Activated CD4-positive, alpha-beta memory T cell treated with anti-CD3 and anti-CD28 coated beads, Interleukin-2, amount 10 ng/mL, durations not matched to agents 7 days and 5 days (primary cell): ENCODE measurements around the gene TMA7. TPM values are rescaled to one million over a fixed set of nuclear protein-coding genes. Genes with fewer than 3 reads are reported as not detected.
A peak's percentile ranks its signal among the peaks of the same experiment; 100 is the strongest.
"Not testable (repeated sequence)": the region's sequence is repeated elsewhere in the genome, so short reads cannot be mapped to it uniquely, and the experiment has no call there.

ENCODE experiments used
- CTCF ChIA-PET: fragments of 350-600 bp; sonication (Branson Sonifier 250); formaldehyde crosslinking; loops from one replicate; lab custom pipeline; 2021; ENCODE audit warnings: antibody characterized with exemption, inconsistent platforms; lab: Charles Lee
- POLR2A ChIA-PET: fragments of 350-600 bp; sonication (Branson Sonifier 250); formaldehyde crosslinking; loops from one replicate; lab custom pipeline; 2021; ENCODE audit warnings: antibody characterized with exemption; lab: Charles Lee
- DNase-seq: peaks from one replicate; pipeline ENCODE4 v3.0.0-alpha.2; 2020
- H3K27ac Mint-ChIP-seq: one replicate; pipeline ENCODE4 v1.8.0; 2021; ENCODE audit warnings: mild to moderate bottlenecking, mixed read lengths
- H3K27me3 Mint-ChIP-seq: one replicate; pipeline ENCODE4 v1.8.0; 2021; ENCODE audit warnings: mixed read lengths
- H3K36me3 Mint-ChIP-seq: one replicate; pipeline ENCODE4 v1.8.0; 2021; ENCODE audit warnings: low read depth, mixed read lengths
- H3K4me1 Mint-ChIP-seq: one replicate; pipeline ENCODE4 v1.8.0; 2021; ENCODE audit warnings: mixed read lengths
- H3K4me3 Mint-ChIP-seq: one replicate; pipeline ENCODE4 v1.8.0; 2021; ENCODE audit warnings: mild to moderate bottlenecking, mixed read lengths
- H3K9me3 Mint-ChIP-seq: one replicate; pipeline ENCODE4 v1.8.0; 2021; ENCODE audit warnings: mixed read lengths
- total RNA-seq, 2 experiments: library from RNA; stranded (reverse); gene quantifications; one replicate each; pipeline ENCODE4 v1.2.3, GENCODE V29; 2021

Gene TMA7
- total RNA-seq, 2 experiments from 2014 or later, result 240 to 241 TPM

DNA sequence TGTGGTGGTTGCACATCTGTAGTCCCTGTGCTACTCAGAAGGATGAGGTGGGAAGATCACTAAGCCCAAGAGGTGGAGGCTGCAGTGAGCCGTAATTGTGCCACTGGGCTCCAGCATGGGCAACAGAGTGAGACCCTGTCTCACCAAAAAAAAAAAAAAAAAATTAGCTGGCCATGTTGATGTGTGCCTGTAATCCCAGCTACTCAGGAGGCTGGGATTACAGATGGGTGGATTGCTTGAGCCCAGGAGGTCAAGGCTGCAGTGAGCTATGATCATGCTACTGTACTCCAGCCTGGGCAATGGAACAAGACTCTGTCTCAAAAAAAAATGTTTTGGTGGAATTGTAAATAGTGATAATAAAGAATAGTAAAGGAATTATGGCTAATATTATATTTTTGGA, 16.4 kb downstream of the TMA7 start:
- peaks cover 62% of the 10 kb centered on the region for H3K36me3 Mint-ChIP-seq
- H3K9me3 Mint-ChIP-seq, result no peaks in the 10 kb centered on the region
- no peaks in the 10 kb centered on the region for H3K27me3 Mint-ChIP-seq
- ChIA-PET POLR2A (interaction anchor here (1.4 to 6.5 kb wide), 3 partner anchors 9 to 10 kb away, joined by 4 to 32 read pairs (median 7); partner anchors contain the start of gene ATRIP), CTCF (interaction anchor here (1.3 to 5.1 kb wide), 3 partner anchors 10 to 21 kb away, joined by 4 to 25 read pairs (median 6); partner anchors contain the start of gene ATRIP)
- peaks cover 6% of the 10 kb centered on the region for H3K4me1 Mint-ChIP-seq
- no peak overlapping the region for H3K4me3 Mint-ChIP-seq
- H3K27ac Mint-ChIP-seq, result no peak overlapping the region
- DNase-seq, result no peak

DNA sequence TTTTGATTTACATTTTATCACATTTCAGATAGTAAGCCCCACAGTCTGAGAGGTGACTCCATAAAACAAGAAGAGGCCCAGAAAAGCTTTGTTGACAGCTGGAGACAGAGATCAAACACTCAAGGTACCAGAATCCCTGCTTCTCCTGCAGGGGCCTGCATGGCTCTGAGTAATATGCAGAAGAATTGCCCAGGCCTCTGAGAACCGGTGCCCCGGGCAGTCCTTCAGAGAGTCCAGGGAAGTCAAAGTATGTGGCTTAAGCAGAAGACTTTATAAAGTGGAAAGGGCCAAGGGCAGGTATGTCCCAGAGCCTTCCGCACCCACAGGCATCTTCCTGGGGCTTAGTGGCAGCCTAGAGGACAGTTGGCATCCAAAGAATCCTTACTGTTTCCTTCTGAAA, 19.3 kb downstream of the TMA7 start:
- no peak overlapping the region for H3K4me3 Mint-ChIP-seq
- H3K27me3 Mint-ChIP-seq, result no peaks in the 10 kb centered on the region
- H3K9me3 Mint-ChIP-seq, result no peaks in the 10 kb centered on the region
- peaks cover 6% of the 10 kb centered on the region for H3K4me1 Mint-ChIP-seq
- peaks cover 43% of the 10 kb centered on the region for H3K36me3 Mint-ChIP-seq
- no peak for DNase-seq
- ChIA-PET POLR2A (interaction anchor here (1.1 to 6.5 kb wide), 4 partner anchors 12 to 50 kb away, joined by 3 to 32 read pairs (median 7); partner anchors contain the start of gene ATRIP), CTCF (interaction anchor here (1.9 to 5.1 kb wide), 2 partner anchors 24 to 98 kb away, joined by 11 to 25 read pairs; partner anchors contain the start of gene PFKFB4)
- no peak overlapping the region for H3K27ac Mint-ChIP-seq

DNA sequence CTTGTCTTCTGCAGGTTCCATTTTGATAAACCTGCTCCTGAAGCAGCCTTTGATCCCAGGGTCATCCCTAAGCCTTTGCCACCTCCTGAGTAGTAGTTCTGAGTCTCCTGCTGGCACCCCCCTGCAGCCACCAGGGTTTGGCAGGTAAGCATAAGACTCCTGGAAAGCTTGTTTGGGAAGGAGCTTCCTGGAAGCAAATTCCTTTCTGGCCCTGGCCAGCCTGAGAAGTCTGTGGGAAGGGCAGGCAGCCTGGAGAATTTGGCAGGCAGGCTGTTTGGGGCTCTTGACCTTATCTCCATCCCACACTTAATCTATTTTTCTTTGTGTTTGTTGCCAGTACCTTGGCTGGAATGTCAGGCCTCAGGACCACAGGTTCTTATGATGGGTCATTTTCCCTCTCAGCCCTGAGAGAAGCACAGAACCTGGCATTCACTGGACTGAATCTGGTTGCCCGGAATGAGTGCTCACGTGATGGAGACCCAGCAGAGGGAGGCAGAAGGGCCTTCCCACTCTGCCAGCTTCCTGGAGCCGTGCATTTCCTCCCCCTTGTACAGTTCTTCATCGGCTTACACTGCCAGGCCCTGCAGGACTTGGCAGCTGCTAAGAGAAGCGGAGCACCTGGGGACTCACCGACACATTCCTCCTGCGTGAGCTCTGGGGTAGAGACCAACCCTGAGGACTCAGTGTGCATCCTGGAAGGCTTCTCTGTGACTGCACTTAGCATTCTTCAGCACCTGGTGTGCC, 19.9 kb downstream of the TMA7 start:
- no peaks in the 10 kb centered on the region for H3K27me3 Mint-ChIP-seq
- peaks cover 6% of the 10 kb centered on the region for H3K4me1 Mint-ChIP-seq
- peaks cover 38% of the 10 kb centered on the region for H3K36me3 Mint-ChIP-seq
- ChIA-PET POLR2A (interaction anchor here (1.1 to 6.5 kb wide), 3 partner anchors 12 to 50 kb away, joined by 3 to 32 read pairs (median 11); partner anchors contain the start of gene ATRIP), CTCF (interaction anchor here (1.9 kb wide), 1 partner anchor 97 kb away, joined by 11 read pairs; the partner anchor contains the start of gene PFKFB4)
- H3K9me3 Mint-ChIP-seq, result no peaks in the 10 kb centered on the region
- DNase-seq, result no peak
- no peak overlapping the region for H3K27ac Mint-ChIP-seq
- H3K4me3 Mint-ChIP-seq, result no peak overlapping the region

DNA sequence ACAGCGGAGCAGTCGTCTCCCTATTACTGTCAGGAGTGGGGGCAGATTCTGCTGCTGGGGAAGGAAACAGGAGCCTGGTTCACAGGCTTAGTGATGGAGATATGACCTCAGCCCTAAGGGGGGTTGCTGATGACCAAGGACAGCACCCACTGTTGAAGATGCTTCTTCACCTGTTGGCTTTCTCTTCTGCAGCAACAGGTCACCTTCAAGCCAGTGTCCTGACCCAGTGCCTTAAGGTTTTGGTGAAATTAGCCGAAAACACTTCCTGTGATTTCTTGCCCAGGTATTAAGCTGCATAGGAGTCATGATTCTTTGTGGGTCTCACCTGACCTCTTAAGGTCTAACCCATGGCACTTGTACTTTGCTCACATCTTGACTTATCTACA, 20.5 kb downstream of the TMA7 start:
- Mint-ChIP-seq H3K4me1 (peaks cover 11% of the 10 kb centered on the region), H3K27me3 (no peaks in the 10 kb centered on the region), H3K4me3 (no peak overlapping the region), H3K27ac (peak overlapping the region; percentile 5), H3K36me3 (peaks cover 37% of the 10 kb centered on the region), H3K9me3 (no peaks in the 10 kb centered on the region)
- ChIA-PET POLR2A (interaction anchor here (4.4 to 6.5 kb wide), 2 partner anchors 12 to 13 kb away, joined by 11 to 32 read pairs; partner anchors contain the start of gene ATRIP), CTCF (interaction anchor here (0.9 kb wide), 1 partner anchor 24 kb away, joined by 4 read pairs; no protein-coding TSS in a partner anchor)
- DNase-seq, result no peak

DNA sequence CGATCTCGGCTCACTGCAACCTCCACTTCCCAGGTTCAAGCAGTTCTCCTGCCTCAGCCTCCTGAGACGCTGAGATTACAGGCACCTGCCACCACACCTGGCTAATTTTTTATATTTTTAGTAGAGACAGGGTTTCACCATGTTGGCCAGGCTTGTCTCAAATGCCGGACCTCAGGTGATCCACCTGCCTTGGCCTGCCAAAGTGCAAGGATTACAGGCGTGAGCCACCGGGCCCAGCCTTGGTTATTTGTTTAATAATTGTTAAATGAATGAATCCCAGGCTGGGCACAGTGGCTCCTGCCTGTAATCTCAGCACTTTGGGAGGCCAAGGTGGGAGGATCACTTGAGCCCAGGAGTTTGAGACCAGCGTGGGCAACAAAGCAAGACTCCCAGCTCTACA, 21.7 kb downstream of the TMA7 start:
- not testable (repeated sequence) for H3K27me3 Mint-ChIP-seq, H3K4me3 Mint-ChIP-seq, DNase-seq, H3K9me3 Mint-ChIP-seq, H3K27ac Mint-ChIP-seq
- Mint-ChIP-seq H3K4me1 (peaks cover 18% of the 10 kb centered on the region), H3K36me3 (peaks cover 47% of the 10 kb centered on the region)
- ChIA-PET POLR2A (interaction anchor here (3.3 to 6.5 kb wide), 4 partner anchors 11 to 22 kb away, joined by 20 to 58 read pairs (median 28); partner anchors contain the start of genes ATRIP, CCDC51 and TMA7), CTCF (interaction anchor here (2.9 kb wide), 1 partner anchor 26 kb away, joined by 10 read pairs; no protein-coding TSS in a partner anchor)

DNA sequence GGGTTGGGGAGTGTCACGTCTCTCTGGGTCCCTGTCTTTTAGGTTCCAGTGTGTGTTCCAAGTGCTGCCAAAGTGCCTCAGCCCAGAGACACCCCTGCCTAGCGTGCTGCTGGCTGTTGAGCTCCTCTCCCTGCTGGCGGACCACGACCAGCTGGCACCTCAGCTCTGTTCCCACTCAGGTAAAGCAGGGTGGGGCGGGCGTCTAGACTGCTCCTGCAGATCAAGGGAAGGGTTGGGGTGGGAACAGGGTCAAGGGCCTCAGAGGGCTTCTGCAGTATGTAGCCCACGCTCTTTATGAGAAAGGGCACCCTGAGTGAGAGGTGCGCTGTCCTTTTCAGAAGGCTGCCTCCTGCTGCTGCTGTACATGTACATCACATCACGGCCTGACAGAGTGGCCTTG, 23.6 kb downstream of the TMA7 start:
- Mint-ChIP-seq H3K27me3 (no peaks in the 10 kb centered on the region), H3K4me1 (peaks cover 37% of the 10 kb centered on the region), H3K4me3 (no peak overlapping the region), H3K9me3 (no peaks in the 10 kb centered on the region), H3K27ac (no peak overlapping the region), H3K36me3 (peaks cover 56% of the 10 kb centered on the region)
- ChIA-PET CTCF (interaction anchor here (0.7 to 2.9 kb wide), 3 partner anchors 10 to 86 kb away, joined by 3 to 10 read pairs (median 6); no protein-coding TSS in a partner anchor), POLR2A (interaction anchor here (0.7 to 5.5 kb wide), 6 partner anchors 9 to 86 kb away, joined by 3 to 58 read pairs (median 12); partner anchors contain the start of genes ATRIP, CCDC51, SHISA5 and TMA7)
- DNase-seq, result no peak

DNA sequence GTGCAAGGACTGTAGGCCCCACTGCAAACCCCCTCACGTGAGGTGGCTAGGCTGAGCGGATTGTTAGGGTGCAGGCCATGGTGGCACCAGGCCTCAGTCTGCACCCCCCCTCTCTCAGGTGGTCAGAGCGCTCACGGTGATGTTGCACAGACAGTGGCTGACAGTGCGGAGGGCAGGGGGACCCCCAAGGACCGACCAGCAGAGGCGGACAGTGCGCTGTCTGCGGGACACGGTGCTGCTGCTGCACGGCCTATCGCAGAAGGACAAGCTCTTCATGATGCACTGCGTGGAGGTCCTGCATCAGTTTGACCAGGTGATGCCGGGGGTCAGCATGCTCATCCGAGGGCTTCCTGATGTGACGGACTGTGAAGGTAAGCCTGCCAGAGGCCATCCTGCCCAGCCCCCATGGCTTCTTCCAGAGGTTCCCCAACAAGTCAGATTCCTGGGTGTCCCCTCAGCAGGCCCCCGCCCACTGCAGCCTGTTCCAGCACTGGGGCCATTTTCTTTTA, 24.7 kb downstream of the TMA7 start:
- H3K4me1 Mint-ChIP-seq, result peaks cover 48% of the 10 kb centered on the region
- ChIA-PET CTCF (interaction anchor here (1.8 to 2.9 kb wide), 2 partner anchors 29 to 94 kb away, joined by 6 to 10 read pairs; no protein-coding TSS in a partner anchor), POLR2A (interaction anchor here (1.0 to 5.5 kb wide), 5 partner anchors 8 to 92 kb away, joined by 3 to 58 read pairs (median 20); partner anchors contain the start of genes ATRIP, CCDC51, PFKFB4 and SHISA5)
- peaks cover 56% of the 10 kb centered on the region for H3K36me3 Mint-ChIP-seq
- no peaks in the 10 kb centered on the region for H3K9me3 Mint-ChIP-seq
- H3K27ac Mint-ChIP-seq, result peak overlapping the region; percentile 94
- H3K4me3 Mint-ChIP-seq, result no peak overlapping the region
- no peak for DNase-seq
- H3K27me3 Mint-ChIP-seq, result no peaks in the 10 kb centered on the region

DNA sequence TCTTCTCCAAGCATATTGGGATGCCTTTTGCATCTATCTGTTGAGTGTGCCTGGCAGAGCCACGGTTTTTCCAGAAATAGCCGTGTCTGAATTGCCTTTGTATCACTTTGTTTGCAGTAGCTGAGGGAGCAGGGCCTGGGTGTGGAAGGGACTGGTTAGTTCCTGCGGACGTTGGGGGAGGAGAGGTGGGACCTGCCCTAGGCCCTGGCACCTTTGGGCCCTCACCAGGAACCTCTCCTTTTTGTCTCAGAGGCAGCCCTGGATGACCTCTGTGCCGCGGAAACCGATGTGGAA, 25.1 kb downstream of the TMA7 start:
- H3K27me3 Mint-ChIP-seq, result no peaks in the 10 kb centered on the region
- peak overlapping the region; percentile 94 for H3K27ac Mint-ChIP-seq
- ChIA-PET CTCF (interaction anchor here (0.6 to 3.9 kb wide), 5 partner anchors 15 to 94 kb away, joined by 3 to 20 read pairs (median 7); no protein-coding TSS in a partner anchor), POLR2A (interaction anchor here (0.6 to 5.5 kb wide), 12 partner anchors 8 to 197 kb away, joined by 3 to 58 read pairs (median 14); partner anchors contain the start of genes ATRIP, CCDC51, PFKFB4 and SHISA5)
- H3K9me3 Mint-ChIP-seq, result no peaks in the 10 kb centered on the region
- peak overlapping the region; percentile 95 for H3K4me3 Mint-ChIP-seq
- H3K4me1 Mint-ChIP-seq, result peaks cover 52% of the 10 kb centered on the region
- peaks cover 58% of the 10 kb centered on the region for H3K36me3 Mint-ChIP-seq
- DNase-seq, result no peak

DNA sequence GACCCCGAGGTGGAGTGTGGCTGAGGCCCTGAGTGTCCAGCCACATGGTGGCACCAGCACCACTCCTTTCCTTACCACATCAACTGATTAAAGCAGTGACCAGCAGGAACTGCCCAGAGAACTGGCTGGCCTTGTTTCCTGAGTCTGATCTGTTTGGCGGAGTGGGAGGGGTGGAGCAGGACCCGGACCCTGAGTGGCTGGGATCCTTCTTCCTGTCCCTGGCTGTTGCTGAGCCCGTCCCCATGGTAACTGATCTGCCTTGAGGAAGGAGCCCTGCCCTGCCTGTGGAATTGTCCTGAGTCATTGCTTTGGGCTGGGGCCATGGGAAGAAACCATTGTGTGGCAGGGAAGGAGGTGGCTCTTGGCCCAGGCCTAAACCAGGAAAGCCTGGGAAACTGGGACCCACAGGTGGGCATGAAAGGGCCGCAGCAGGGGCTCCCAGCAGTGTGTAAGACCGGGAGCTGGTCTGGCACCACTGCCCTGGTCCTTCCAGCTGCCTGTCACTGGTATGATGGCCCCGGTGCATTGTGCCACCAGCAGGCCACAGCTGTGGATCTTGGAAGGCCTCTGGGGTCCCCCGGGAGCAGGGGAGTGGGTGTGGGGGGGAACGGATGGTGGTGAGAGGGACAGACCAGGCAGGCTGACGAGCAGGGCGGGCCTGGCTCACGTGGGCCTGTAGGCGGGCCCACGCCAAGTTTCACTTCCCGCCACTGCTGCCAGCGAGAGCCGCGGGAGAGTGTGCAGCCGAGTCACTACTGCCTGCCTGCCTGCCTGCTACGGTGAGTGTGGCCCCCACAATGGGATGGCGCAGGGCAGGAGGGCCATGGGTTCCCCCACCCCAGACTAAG, 25.7 kb downstream of the TMA7 start:
- Mint-ChIP-seq H3K9me3 (no peaks in the 10 kb centered on the region), H3K27ac (peak overlapping the region; percentile 94), H3K4me1 (peaks cover 56% of the 10 kb centered on the region), H3K36me3 (peaks cover 57% of the 10 kb centered on the region), H3K27me3 (no peaks in the 10 kb centered on the region), H3K4me3 (peak overlapping the region; percentile 95)
- peak; percentile 87 for DNase-seq
- ChIA-PET POLR2A (interaction anchor here (0.6 to 5.5 kb wide), 24 partner anchors 8 to 628 kb away, joined by 3 to 58 read pairs (median 9); partner anchors contain the start of genes ATRIP, CCDC51, CELSR3 and PFKFB4), CTCF (interaction anchor here (0.6 to 3.9 kb wide), 7 partner anchors 16 to 93 kb away, joined by 3 to 20 read pairs (median 6); partner anchors contain the start of genes CCDC51 and TMA7)

DNA sequence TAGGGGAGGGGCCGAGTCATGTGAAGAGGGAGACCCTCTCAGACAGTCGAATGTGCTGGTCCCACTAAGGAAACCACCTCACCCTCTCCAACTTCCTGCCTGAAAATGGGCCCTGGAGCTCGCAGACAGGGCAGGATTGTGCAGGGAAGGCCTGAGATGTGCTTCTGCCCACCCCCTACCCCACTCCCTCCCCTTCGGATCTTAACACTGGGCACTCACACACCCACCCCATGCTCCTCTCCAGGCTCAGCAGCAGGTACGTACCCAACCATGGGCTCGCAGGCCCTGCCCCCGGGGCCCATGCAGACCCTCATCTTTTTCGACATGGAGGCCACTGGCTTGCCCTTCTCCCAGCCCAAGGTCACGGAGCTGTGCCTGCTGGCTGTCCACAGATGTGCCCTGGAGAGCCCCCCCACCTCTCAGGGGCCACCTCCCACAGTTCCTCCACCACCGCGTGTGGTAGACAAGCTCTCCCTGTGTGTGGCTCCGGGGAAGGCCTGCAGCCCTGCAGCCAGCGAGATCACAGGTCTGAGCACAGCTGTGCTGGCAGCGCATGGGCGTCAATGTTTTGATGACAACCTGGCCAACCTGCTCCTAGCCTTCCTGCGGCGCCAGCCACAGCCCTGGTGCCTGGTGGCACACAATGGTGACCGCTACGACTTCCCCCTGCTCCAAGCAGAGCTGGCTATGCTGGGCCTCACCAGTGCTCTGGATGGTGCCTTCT, 26.5 kb downstream of the TMA7 start:
- Mint-ChIP-seq H3K36me3 (peaks cover 53% of the 10 kb centered on the region), H3K27me3 (no peaks in the 10 kb centered on the region)
- peak; percentile 48 for DNase-seq

DNA sequence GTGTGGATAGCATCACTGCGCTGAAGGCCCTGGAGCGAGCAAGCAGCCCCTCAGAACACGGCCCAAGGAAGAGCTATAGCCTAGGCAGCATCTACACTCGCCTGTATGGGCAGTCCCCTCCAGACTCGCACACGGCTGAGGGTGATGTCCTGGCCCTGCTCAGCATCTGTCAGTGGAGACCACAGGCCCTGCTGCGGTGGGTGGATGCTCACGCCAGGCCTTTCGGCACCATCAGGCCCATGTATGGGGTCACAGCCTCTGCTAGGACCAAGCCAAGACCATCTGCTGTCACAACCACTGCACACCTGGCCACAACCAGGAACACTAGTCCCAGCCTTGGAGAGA, 27.0 kb downstream of the TMA7 start:
- DNase-seq, result no peak
- H3K4me3 Mint-ChIP-seq, result peak overlapping the region; percentile 95
- H3K9me3 Mint-ChIP-seq, result no peaks in the 10 kb centered on the region
- ChIA-PET CTCF (interaction anchor here (0.6 to 3.9 kb wide), 8 partner anchors 27 to 86 kb away, joined by 3 to 20 read pairs (median 6); partner anchors contain the start of genes CCDC51 and TMA7), POLR2A (interaction anchor here (0.8 to 5.5 kb wide), 24 partner anchors 10 to 626 kb away, joined by 3 to 58 read pairs (median 9); partner anchors contain the start of genes ATRIP, CCDC51, CELSR3 and PFKFB4)
- H3K27me3 Mint-ChIP-seq, result no peaks in the 10 kb centered on the region
- H3K4me1 Mint-ChIP-seq, result peaks cover 59% of the 10 kb centered on the region
- peaks cover 53% of the 10 kb centered on the region for H3K36me3 Mint-ChIP-seq
- H3K27ac Mint-ChIP-seq, result peak overlapping the region; percentile 94

More for the DNA sequence above, 26.5 kb downstream of the TMA7 start:
- POLR2A ChIA-PET, result interaction anchor here (0.8 to 5.5 kb wide), 27 partner anchors 9 to 627 kb away, joined by 3 to 58 read pairs (median 8); partner anchors contain the start of genes ATRIP, CCDC51, CELSR3 and PFKFB4
- CTCF ChIA-PET, result interaction anchor here (0.6 to 3.9 kb wide), 10 partner anchors 26 to 92 kb away, joined by 3 to 20 read pairs (median 6); partner anchors contain the start of genes CCDC51 and TMA7
- peak overlapping the region; percentile 95 for H3K4me3 Mint-ChIP-seq
- H3K4me1 Mint-ChIP-seq, result peaks cover 56% of the 10 kb centered on the region
- H3K27ac Mint-ChIP-seq, result peak overlapping the region; percentile 94
- H3K9me3 Mint-ChIP-seq, result no peaks in the 10 kb centered on the region
